GM12873 (cell line): ENCODE results near the gene L2HGDH.

Source experiments
- CTCF ChIP-seq: IDR thresholded peaks from 2 replicates; pipeline ENCODE4 v1.5.1; 2012; ENCODE audit warnings: low read depth, mild to moderate bottlenecking, moderate library complexity, low read length, control low read depth; ENCODE audit not compliant: insufficient read depth; ENCODE audit errors: missing control alignments

Gene L2HGDH

GRCh38 chr14:50308363-50308915, 3.6 kb downstream of the L2HGDH start:
- TF ChIP-seq CTCF, result no peak

- TF ChIP-seq CTCF, result no peak
Measured at GRCh38 chr14:50303744-50304471, 8.1 kb downstream of the L2HGDH start.

GRCh38 chr14:50301914-50302313, 10.1 kb downstream of the L2HGDH start:
- no peak for TF ChIP-seq CTCF

- TF ChIP-seq CTCF, result no peak
Measured at GRCh38 chr14:50299585-50299984, 12.4 kb downstream of the L2HGDH start.

GRCh38 chr14:50290306-50290705, 21.7 kb downstream of the L2HGDH start:
- TF ChIP-seq CTCF, result no peak

- no peak for TF ChIP-seq CTCF
Measured at GRCh38 chr14:50288146-50288545, 23.9 kb downstream of the L2HGDH start.

- no peak for TF ChIP-seq CTCF
Measured at GRCh38 chr14:50285861-50286260, 26.2 kb downstream of the L2HGDH start.
